Stimulated activated CD8-positive, alpha-beta memory T cell treated with anti-CD3 and anti-CD28 coated beads, Interleukin-2, amount 100 ng/mL, for 1 hour (primary cell): ENCODE measurements around the gene BICRA.
"Not testable (repeated sequence)": the region's sequence is repeated elsewhere in the genome, so short reads cannot be mapped to it uniquely, and the experiment has no call there.

Experiments used
- DNase-seq, 2 donors: peaks; one replicate each; pipeline ENCODE4 v3.0.0-alpha.2; 2020; ENCODE audit warnings: low read depth in 2 of 2

Gene BICRA

DNA sequence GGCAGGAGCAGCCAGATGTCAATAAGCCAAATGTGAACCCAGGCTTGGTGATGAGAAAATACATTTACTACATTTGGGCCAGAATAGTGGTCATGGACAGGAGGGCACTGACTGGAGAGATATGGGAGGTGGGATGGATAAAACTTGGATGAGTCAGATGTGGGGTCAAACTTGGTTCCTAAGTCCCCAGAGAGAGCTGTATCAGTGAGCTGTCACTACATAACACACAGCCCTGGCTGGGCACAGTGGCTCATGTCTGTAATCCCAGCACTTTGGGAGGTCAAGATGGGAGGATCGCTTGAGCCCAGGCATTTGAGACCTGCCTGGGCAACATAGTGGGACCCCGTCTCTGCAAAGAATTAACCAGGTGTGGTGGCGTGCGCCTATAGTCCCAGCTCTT lies 52.7 kb downstream of the BICRA start:
- no peak for DNase-seq

DNA sequence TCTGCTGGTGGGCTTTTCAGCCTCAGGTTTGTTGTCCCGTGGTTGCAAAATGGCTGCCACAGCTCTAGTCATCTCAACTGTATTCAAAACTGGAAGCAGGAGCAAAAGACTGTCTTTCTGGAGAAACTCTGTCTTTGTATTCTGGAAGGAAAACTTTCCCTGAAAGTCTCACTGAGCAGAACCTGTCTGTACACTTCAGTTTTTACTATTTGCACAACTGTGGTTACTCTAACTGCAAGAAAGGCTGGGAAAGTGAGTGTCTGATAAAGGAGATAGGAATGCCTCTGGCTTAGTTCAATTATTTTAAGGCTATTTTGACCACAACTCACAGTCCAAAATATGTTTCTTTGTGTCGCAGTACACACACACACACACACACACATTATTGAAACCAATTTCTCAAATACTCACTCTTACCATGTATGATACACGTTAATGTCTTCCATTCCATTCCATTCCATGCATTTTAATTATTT lies 54.5 kb downstream of the BICRA start:
- no peak for DNase-seq

DNA sequence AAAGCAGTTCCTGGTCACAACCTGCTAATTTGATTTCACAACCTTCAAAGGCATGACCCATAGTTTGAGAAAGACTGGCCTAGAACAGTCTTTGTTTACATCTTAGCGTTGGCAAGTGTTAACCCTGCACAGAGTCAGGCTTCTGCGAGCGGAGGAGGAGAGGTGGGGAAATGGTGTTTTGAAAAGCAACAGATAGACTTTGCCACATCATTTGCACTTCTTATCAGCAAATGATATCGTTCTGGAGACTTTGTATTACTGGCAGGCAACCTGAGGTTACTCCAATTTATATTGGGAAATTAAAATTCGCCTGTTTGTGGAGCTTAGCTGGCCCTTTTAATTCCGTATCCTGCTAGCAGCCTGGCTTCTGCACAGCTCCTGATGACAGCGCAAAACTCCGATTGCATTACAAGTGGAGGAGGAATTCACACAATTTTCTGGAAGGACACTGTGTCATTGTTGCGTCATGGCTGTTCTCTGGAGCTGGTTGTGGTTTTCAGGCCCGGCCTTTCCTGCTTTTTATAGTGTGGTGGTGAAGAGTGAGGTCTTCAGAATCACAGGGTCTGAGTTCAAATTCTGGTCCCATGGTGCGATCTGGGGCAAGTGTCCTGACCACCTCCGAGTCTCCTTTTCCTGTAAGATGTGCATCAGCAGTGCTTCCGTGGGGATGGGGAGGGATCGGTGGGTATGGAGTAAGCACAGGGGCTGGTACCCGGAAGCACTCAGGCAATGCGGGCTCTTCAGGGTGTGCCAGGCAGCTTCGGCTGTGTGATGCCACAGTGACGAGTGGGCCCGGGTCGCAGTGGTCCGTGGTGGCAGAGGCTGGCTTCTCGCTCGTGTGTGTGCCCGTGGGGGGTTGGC lies 55.2 kb downstream of the BICRA start:
- DNase-seq = no peak

DNA sequence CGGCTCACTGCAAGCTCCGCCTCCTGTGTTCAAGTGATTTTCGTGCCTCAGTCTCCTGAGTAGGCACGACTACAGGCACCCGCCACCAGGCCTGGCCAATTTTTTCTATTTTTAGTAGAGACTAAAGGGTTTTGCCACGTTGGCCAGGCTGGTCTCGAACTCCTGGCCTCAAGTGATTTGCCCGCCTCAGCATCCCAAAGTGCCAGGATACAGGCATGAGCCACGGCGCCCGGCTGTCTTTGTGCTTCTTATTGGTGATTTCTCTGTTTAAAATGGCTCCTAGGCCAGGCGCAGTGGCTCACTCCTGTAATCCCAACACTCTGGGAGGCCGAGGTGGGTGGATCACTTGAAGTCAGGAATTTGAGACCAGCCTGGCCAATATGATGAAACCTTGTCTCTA lies 59.6 kb downstream of the BICRA start:
- not testable (repeated sequence) for DNase-seq

DNA sequence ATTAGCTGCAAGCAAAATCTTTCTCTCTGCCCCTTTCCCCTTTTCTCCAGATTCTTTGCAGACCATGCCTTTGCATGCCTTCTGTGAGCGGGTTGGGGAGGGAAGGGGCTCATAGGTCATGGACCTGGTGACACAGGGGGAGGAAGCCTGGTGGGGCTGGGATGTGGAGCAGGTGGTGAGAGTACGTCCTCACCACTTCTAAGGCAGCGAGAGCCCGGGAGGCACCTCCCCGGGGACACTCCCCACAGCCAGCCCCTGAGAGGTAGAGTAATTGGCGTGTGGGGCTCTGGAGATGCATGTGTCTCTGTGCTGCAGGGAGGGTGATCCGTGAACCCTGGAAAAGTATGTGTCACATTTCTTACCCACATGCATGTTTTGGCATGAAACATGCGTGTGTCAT lies 61.8 kb downstream of the BICRA start:
- no peak for DNase-seq

DNA sequence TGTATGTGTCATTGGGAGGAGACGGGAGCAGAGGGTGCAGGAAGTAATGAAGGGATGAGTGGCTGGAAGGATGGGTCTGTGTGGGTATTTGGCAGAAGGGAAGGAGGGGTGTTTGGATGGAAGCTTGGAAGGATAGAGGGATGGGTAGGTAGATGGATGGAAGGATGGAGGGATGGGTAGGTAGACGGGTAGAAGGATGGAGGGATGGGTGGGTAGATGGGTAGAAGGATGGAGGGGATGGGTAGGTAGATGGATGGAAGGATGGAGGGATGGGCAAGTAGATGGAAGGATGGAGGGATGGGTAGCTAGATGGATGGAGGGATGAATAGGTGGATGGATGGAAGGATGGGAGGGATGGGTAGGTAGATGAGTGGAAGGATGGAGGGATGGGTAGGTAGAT lies 62.6 kb downstream of the BICRA start:
- no peak for DNase-seq

DNA sequence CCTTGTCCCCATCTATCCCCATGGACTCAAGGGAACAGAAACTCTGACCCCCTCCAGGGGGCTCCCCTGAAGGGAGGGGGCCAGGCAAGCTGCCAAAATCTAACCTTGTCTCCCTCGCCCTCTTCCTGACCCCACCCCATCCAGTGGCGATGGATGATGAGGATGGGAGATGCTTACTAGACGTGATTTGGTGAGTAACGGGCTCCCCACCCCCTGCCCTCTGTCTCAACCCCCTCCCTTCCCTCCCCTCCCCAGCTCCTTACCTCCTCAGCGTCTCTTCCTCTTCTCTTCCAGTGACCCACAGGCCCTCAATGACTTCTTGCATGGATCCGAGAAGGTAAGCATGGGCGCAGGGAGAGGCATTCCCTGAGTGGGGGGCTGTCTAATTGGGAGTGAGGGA lies 64.5 kb downstream of the BICRA start:
- DNase-seq = no peak

DNA sequence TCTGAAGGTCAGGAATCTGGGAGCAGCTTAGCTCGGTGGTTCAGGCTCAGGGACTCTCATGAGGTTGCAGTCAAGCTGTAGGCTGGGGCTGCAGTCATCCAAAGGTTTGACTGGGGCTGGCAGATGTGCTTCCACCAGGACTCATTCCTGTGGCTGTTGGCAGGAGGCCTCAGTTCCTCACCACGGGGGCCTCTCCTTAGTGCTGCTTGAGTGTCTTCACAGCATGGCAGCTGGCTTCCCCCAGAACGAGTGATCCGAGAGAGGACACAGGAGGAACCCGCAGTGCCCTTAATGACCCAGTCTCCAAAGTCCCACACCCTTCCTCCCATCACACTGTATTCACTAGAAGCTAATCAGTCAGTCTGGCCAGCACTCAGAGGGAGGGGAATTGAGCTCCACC lies 65.6 kb downstream of the BICRA start:
- no peak for DNase-seq

DNA sequence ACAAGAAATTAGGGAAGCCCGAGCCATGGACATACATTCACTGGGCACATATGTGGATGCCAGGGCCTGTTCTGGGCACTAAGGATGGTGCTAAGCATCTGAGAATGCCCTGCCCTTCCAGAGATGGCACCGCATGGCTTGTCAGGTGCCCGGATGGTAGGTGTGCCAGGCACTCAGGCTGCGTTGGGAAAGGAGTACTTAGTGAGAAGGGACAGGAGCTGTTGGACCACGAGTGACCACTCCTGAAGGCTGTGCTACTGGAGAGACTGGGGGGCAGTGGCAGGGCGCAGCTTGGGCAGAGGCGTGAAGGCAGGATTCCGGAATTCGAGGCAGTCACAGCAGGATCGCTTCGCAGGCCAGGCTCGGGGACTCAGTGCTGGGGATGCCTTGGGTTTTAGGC lies 66.3 kb downstream of the BICRA start:
- no peak for DNase-seq

DNA sequence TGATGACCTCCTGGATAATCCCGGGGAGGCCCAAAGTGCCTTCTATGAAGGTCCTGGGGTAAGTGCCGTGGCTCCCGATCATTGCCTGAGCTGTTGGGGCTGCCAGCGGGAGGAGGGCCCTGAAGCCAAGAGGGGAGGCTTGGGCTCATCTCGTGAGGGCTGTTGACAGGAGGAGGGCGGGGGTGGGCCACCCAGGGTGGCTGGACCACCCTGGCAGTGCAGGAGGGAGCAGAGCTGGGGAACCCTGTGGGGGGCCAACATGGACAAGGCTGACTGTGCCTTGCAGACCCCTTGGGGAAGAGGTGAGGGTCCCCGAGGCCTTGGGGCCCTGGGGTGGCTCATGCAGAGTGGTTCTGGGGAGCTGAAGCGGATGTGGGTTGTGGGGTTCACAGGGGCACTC lies 66.9 kb downstream of the BICRA start:
- no peak for DNase-seq

DNA sequence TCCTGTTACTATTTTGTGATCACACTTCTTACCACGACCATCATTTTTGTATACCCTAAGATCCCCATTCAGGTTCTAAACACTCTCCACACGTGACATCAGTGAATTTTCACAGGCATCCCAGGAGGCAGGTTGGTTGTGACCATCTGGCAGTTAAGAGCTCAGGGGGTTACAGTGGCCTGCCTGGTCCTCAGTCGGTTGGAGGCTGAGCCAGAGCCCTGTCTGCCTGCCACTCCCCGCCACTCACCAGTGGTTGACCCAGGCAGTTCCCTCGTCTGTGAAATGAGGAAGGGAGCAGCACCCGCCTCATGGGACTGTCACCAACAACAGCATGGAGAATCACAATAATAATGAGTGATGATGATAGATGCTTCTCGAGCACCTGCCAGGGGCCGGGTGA lies 67.9 kb downstream of the BICRA start:
- DNase-seq = no peak

DNA sequence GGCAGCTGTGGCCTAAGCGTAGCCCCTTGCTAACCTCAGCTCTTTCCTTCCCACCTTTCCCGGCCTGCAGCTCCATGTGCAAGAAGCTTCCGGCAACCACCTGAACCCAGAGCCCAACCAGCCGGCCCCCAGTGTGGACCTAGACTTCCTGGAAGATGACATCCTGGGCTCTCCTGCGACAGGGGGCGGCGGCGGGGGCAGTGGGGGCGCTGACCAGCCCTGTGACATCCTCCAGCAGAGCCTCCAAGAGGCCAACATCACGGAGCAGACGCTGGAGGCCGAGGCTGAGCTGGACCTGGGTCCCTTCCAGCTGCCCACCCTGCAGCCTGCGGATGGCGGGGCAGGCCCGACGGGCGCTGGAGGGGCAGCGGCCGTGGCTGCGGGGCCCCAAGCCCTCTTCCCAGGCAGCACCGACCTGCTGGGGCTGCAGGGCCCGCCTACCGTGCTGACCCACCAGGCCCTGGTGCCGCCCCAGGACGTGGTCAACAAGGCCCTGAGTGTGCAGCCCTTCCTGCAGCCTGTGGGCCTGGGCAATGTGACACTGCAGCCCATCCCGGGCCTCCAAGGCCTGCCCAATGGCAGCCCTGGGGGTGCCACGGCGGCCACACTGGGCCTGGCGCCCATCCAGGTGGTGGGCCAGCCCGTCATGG lies 70.4 kb downstream of the BICRA start:
- DNase-seq = no peak

DNA sequence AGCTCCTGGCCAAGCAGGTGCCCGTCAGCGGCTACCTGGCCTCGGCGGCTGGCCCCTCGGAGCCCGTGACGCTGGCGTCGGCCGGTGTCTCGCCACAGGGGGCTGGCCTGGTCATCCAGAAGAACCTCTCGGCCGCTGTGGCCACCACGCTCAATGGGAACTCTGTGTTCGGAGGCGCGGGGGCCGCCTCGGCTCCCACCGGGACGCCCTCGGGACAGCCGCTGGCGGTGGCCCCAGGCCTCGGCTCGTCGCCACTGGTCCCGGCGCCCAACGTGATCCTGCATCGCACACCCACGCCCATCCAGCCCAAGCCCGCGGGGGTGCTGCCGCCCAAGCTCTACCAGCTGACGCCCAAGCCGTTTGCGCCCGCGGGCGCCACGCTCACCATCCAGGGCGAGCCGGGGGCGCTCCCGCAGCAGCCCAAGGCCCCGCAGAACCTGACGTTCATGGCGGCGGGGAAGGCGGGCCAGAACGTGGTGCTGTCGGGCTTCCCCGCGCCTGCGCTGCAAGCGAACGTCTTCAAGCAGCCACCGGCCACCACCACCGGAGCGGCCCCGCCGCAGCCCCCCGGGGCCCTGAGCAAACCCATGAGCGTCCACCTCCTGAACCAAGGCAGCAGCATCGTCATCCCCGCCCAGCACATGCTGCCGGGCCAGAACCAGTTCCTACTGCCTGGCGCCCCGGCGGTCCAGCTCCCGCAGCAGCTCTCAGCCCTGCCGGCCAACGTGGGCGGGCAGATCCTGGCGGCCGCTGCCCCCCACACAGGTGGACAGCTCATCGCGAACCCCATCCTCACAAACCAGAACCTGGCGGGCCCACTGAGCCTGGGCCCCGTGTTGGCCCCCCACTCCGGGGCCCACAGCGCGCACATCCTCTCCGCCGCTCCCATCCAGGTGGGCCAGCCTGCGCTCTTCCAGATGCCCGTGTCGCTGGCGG lies 71.3 kb downstream of the BICRA start:
- no peak for DNase-seq

DNA sequence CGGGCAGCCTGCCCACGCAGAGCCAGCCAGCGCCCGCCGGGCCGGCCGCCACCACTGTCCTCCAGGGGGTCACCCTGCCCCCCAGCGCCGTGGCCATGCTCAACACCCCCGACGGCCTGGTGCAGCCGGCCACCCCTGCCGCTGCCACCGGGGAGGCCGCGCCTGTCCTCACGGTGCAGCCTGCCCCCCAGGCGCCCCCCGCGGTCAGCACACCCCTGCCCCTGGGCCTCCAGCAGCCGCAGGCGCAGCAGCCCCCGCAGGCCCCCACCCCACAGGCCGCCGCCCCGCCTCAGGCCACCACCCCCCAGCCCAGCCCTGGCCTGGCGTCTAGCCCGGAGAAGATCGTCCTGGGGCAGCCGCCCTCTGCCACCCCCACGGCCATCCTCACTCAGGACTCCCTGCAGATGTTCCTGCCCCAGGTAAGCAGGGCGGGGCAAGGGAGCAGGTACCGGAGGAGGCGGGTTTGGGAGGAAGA lies 72.0 kb downstream of the BICRA start:
- DNase-seq = no peak

DNA sequence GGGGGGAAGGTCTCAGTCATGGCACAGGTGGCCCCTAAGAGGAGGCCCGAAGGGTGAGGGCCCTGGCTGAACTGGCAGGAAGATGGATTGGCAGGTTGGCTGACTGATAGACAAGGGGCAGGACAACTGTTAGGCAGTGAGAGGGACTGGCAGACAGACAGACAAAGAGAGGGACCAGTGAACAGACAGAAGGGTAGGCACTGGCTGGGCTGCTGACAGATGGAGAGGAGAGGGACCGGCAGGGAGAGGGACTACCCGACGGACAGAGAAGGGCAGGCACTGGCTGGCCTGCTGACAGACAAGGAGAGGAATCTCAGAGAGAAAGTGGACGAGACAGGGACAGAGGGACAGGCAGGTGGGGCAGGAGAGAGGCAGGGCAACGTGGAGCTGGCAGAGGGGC lies 72.5 kb downstream of the BICRA start:
- DNase-seq = no peak

DNA sequence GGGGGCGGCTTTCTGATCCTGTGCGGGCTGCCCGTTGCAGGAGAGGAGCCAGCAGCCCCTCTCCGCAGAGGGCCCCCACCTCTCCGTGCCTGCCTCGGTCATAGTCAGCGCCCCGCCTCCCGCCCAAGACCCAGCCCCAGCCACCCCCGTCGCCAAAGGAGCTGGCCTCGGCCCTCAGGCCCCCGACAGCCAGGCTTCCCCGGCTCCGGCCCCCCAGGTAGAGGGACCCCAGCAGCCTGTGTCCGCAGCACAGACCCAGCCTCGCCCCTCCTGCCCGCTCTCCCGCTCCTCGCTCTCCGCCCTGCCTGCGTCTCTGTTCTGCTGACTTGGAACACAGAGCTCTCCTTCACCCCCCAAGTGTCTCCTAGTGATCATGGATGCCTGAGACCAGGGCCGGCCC lies 73.0 kb downstream of the BICRA start:
- DNase-seq = no peak

DNA sequence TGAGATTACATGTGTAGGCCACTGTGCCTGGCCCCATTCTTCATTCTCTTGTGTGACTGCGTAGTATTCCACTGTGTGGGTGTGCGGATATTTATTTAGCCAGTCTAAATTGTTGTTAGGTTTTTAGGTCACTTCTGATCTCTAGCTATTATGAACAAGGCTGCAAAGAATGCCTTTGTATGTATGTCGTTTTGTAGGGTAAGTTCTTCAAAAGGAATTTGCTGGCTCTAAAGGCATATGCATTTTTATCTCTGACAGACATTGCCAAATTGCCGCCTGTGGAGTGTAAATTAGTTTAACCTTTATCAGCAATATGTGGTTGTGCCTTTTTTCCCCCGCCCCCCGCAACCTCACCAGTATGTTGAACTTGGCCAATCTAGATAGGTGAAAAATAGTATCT lies 74.0 kb downstream of the BICRA start:
- no peak for DNase-seq

DNA sequence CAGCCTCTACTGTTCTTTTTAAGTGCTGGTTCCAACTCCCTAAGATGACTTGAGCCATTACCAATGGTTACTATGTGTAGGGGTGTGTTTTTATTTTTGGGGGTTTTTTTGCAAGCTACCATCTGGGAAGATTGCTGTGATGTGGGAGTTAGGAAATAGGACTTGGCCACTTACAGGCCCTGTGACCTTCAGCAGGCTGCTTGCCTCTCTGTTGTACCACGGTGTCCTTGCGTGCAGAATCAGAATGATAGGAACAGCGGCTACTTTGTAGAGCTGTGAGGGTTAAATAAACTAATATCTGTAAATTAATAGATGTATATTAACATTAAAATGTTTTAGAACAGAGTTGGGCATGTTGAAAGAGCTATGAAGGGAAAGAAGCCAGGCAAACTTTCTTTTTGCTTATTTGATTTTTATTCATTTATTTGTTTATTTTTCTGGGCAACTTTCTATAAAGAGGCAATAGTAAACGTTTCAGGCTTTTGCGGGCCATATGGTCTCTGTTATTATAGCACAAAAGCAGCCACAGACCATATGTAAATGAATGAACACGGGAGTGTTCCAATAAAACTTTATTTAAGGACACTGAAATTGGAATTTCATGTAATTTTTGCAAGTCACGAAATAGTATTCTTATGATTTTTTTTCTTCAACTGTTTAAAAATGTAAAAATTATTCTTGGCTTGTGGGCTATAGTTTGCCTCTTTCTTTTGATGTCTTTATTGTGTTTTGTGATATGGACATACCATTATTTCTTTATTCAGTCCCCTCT lies 77.9 kb downstream of the BICRA start:
- DNase-seq = no peak

DNA sequence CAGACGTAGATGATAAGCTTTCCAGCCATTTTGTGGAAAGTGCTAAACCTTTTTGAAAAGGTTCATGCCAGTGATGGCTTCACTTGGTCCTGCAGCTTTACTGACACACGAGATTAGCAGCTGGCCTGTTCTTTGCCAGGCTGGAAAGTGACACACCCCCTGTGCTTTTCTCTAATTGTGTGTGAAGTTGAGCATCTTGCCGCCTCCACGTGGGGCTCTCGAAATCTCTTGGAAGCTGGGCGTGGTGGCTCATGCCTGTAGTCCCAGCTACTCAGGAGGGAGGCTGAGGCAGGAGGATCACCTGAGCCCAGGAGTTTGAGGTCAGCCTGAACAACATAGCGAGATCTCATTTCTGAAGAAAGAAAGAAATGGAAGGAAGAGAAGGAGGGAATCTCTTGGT lies 79.0 kb downstream of the BICRA start:
- no peak for DNase-seq

DNA sequence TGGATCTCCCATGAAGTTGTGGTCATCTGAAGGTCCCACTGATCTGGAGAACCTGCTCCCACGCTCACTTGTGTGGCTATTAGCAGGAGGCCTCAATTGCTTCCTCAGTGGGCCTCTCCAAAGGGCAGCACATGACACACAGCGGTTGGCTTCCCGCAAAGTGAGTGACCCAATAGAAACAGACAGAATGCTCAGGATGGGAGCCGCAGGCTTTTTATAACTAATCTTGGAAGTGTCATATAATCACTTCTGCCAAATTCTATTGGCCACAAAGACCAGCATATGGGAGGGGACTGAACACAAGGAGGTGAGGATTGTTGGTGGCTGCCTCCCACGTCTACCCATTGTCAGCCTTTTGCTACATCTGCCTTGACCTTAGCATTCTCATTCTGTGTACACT lies 82.2 kb downstream of the BICRA start:
- no peak for DNase-seq

DNA sequence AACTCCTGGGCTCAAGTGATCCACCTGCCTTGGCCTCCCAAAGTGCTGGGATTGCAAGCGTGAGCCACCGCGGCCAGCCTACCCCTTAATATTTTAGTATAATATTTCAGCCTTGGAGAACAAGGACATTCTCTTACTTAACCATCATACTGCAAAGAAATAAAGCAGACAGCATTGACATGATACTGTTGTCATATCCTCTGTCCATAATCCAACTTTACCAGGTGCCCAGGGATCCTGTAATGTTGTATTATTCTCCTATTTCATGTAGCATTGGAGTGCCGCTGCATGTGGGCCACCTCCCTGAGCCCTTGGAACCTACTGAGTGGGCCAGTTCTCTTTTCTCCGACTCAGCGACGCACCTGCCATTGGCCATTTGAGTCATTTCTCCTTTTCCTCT lies 82.8 kb downstream of the BICRA start:
- no peak for DNase-seq
